Activated T-helper 17 cell treated with anti-CD3 and anti-CD28 coated beads, Interleukin-2, amount 50 U/mL, for 72 hours (primary cell): ENCODE data around the gene CCS. TPM values are rescaled to one million over a fixed set of nuclear protein-coding genes. Genes with fewer than 3 reads are reported as not detected.
"Not testable (repeated sequence)": the region's sequence is repeated elsewhere in the genome, so short reads cannot be mapped to it uniquely, and the experiment has no call there.

Source experiments
- ATAC-seq: fragments of 150-1000 bp; cut with Tn5 transposase; replicated peaks from 2 replicates; pipeline ENCODE4 v1.10.0; 2021; ENCODE audit warnings: mild to moderate bottlenecking, moderate library complexity
- H3K27ac Mint-ChIP-seq: one replicate; pipeline ENCODE4 v1.8.0; 2022; ENCODE audit warnings: mixed read lengths
- H3K27me3 Mint-ChIP-seq: one replicate; pipeline ENCODE4 v1.8.0; 2022; ENCODE audit warnings: mixed read lengths
- H3K36me3 Mint-ChIP-seq: one replicate; pipeline ENCODE4 v1.8.0; 2022; ENCODE audit warnings: low read depth, mild to moderate bottlenecking, mixed read lengths
- H3K4me1 Mint-ChIP-seq: one replicate; pipeline ENCODE4 v1.8.0; 2022; ENCODE audit warnings: mixed read lengths
- H3K4me3 Mint-ChIP-seq: one replicate; pipeline ENCODE4 v1.8.0; 2022; ENCODE audit warnings: mild to moderate bottlenecking, mixed read lengths
- H3K9me3 Mint-ChIP-seq: one replicate; pipeline ENCODE4 v1.8.0; 2022; ENCODE audit warnings: mixed read lengths
- total RNA-seq, 2 donors: library from RNA; stranded (reverse); gene quantifications; one replicate each; pipeline ENCODE4 v1.2.3, GENCODE V29; 2022

CCS gene
- total RNA-seq, 2 donors from 2014 or later: 27.5 to 35.1 TPM

DNA sequence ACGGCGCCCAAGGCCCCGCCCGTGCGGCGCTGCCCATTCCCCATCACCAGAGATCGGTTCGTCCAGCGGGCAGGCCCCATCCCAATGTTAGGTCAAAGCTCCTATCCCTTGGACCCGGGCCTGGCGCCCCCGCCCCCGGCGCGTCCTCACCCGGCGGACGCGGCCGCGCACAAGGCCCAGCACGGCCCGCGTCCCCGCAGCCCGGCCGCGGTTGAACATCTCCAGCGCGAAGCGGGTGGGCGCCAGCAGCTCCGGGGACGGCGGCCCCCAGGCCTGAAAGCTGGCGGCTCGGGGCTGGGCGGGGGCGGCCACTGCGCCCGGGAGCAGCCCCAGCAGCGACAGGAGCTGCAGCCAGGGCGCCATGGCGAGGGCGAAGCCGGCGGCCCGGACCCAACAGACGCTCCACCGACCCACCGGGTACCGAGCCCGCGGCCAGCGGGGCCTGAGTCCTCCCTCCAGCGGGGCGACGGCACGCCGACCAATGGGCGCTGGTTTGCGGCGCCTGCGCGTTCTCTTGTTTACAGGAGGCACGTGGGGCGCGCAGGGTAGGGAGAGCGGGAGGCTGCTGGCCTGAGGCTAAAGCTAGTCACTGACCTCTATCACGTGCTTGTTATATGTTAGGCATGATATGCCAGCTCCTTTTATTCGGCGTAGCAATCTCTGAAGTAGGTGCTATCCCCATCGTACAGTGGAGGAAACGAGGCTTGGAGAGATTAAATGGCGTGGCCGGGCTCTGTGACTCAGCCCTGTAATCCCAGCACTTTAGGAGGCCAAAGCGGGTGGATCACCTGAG is 24.7 kb upstream of the CCS start, which contains the start of gene CTSF:
TSS of gene CTSF (minus strand) at position 483 of the 793 bp plus-strand sequence. CDS start at position 363, 120 bp downstream.
- no peaks in the 10 kb centered on the region for H3K27me3 Mint-ChIP-seq
- peak; percentile 99 for ATAC-seq
- H3K36me3 Mint-ChIP-seq: no peaks in the 10 kb centered on the region
- H3K27ac Mint-ChIP-seq: peak within 1 kb of the TSS; percentile 61
- peak within 1 kb of the TSS; percentile 80 for H3K4me3 Mint-ChIP-seq
- no peaks in the 10 kb centered on the region for H3K9me3 Mint-ChIP-seq
- no peaks in the 10 kb centered on the region for H3K4me1 Mint-ChIP-seq

DNA sequence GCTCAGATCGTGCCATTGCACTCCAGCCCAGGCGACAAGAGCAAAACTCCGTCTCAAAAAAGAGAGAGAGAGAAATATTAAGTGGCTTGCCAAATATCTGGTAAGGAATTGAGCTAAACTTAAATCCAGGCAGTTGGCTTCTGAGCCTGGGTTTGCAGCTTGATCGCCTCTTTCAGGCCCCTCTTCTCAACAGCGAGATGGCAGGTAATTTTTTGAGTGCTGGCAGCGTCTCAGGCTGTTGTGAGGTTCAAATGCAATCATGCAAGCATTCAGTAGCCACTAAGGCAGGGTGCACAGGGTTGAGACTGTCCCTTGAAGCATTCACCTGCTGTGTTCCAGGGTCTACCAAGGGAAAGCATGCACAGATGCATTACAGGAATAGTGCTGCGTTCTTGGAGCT is 23.9 kb upstream of the CCS start:
- Mint-ChIP-seq H3K4me3 (peak overlapping the region; percentile 80), H3K4me1 (no peaks in the 10 kb centered on the region), H3K9me3 (no peaks in the 10 kb centered on the region), H3K27ac (no peak overlapping the region), H3K36me3 (no peaks in the 10 kb centered on the region), H3K27me3 (peaks cover 5% of the 10 kb centered on the region)
- no peak for ATAC-seq

DNA sequence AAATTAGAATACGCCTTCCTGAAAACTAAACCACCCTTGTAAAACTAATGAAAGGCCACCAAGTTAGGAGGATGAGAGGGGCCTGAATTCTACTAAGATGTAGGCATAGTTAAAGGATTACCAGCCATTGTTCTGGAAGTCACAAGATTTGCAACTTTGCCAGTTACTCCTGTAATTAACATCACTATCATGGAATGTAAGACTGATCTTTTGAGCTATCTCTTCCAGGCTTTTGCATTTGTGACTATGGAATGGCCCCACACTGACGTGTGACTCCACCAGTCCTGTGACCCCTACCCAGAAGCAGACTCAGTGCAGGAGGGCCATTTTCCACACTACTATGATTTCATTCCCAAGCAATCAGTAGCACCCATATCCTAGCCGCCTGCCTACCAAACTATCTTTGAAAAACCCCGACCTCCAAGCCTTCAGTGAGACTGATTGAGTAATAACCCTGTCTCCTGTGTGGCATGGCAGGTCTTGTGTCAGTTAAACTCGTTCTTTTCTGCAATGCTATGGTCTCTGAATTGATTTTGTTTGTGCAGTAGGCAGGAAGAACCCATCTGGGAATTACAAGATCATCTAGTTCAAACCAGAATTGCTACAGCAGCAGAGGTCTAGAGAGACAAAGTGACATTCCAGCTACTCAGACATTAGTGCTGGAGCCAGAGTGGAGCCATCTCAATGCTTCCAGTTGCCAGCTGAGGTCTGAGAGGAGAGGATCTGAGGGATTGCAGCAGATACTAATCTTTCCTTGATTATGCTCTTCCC is 22.7 kb upstream of the CCS start:
- Mint-ChIP-seq H3K36me3 (no peaks in the 10 kb centered on the region), H3K4me3 (no peak overlapping the region), H3K27ac (no peak overlapping the region), H3K4me1 (no peaks in the 10 kb centered on the region), H3K27me3 (peaks cover 16% of the 10 kb centered on the region), H3K9me3 (no peaks in the 10 kb centered on the region)
- no peak for ATAC-seq

DNA sequence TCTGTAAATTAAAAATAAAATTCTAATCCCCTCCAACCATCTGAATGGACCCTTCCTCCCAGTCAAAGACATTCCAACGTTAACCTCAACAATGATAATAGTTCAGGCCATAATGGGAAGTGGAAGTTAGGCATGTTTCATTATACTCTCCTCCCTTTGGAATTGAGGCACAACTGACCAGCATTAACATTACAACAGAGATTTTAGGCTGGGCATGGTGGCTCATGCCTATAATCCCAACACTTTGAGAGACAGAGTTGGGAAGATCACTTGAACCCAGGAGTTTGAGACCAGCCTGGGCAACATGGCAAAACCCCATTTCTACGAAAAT is 22.2 kb upstream of the CCS start:
- Mint-ChIP-seq H3K4me3 (no peak overlapping the region), H3K9me3 (no peaks in the 10 kb centered on the region), H3K27me3 (peaks cover 18% of the 10 kb centered on the region), H3K36me3 (no peaks in the 10 kb centered on the region), H3K4me1 (no peaks in the 10 kb centered on the region), H3K27ac (no peak overlapping the region)
- no peak for ATAC-seq

DNA sequence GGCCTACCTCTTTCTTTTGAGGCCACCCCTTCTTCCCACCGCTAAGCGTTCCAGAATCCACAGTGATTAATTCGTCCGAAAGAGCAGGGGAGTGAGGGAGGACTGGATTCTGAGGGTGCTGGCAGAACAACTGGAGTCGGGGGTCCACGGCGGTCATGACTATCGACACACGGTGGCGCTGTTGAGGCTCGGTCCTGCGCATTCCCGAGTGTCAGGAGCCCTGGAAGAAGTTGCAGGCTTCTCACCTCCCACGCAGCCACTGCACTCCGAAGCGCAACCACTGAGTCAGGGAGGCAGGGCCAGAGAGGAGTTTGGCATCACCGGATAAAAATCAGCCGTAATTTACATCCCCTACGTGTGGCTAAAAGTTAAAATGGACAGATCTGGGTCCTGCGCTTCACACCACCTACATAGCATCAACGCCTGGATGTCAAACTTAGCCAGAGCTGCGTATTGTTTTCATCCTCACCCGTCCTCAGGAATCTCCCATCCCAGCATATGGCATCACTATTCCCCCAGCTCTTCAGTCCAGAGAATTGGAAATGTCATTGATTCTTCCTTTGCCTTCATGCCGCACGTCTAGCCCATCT is 13.9 kb upstream of the CCS start:
- Mint-ChIP-seq H3K27ac (no peak overlapping the region), H3K4me3 (peak overlapping the region; percentile 36)

DNA sequence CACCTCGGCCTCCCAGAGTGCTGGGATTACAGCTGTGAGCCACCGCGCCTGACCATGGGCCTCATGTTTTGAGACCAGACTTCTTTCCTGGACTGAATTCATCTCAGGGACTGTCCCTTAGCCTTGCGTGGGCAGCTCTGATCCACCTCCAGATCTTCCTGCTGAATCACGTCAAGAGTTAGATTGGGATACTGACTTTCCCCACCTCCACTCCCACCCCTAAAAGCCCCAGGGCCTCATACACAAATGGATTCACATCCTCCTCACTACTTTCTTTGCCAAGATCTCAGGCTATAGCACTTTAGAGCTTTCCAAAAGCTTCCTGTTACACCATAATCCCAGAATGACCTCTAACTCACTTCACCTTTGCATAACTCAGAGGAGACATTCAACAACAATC is 12.2 kb upstream of the CCS start:
- H3K36me3 Mint-ChIP-seq: no peaks in the 10 kb centered on the region
- peaks cover 21% of the 10 kb centered on the region for H3K4me1 Mint-ChIP-seq
- no peaks in the 10 kb centered on the region for H3K27me3 Mint-ChIP-seq
- H3K4me3 Mint-ChIP-seq: peak overlapping the region; percentile 32
- peak; percentile 68 for ATAC-seq
- peak overlapping the region; percentile 73 for H3K27ac Mint-ChIP-seq
- peaks cover 3% of the 10 kb centered on the region for H3K9me3 Mint-ChIP-seq

More for the DNA sequence above, 13.9 kb upstream of the CCS start:
- Mint-ChIP-seq H3K4me1 (peaks cover 21% of the 10 kb centered on the region), H3K9me3 (peaks cover 3% of the 10 kb centered on the region), H3K36me3 (no peaks in the 10 kb centered on the region), H3K27me3 (peaks cover 13% of the 10 kb centered on the region)
- ATAC-seq: peak; percentile 95

DNA sequence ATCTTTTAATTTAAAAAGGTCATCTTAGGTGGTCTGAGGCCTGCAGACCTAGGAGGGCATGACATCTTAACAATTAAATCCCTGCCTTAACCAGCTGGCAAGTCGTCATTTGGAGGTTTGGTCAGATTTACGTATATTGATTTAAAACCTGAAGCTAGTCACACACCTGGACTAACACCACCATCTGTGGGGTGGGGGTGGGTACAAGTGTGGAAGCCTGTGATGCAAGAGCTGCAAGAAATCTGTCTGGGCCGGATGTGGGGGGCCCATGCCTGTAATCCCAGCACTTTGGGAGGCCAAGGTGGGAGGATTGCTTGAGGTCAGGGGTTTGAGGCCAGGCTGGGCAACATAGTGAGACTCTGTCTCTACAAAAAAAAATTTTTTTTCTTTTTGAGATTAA is 11.7 kb upstream of the CCS start:
- H3K36me3 Mint-ChIP-seq: no peaks in the 10 kb centered on the region
- peak overlapping the region; percentile 32 for H3K4me3 Mint-ChIP-seq
- peaks cover 3% of the 10 kb centered on the region for H3K9me3 Mint-ChIP-seq
- peak overlapping the region; percentile 73 for H3K27ac Mint-ChIP-seq
- H3K27me3 Mint-ChIP-seq: no peaks in the 10 kb centered on the region
- peaks cover 21% of the 10 kb centered on the region for H3K4me1 Mint-ChIP-seq
- no peak for ATAC-seq

DNA sequence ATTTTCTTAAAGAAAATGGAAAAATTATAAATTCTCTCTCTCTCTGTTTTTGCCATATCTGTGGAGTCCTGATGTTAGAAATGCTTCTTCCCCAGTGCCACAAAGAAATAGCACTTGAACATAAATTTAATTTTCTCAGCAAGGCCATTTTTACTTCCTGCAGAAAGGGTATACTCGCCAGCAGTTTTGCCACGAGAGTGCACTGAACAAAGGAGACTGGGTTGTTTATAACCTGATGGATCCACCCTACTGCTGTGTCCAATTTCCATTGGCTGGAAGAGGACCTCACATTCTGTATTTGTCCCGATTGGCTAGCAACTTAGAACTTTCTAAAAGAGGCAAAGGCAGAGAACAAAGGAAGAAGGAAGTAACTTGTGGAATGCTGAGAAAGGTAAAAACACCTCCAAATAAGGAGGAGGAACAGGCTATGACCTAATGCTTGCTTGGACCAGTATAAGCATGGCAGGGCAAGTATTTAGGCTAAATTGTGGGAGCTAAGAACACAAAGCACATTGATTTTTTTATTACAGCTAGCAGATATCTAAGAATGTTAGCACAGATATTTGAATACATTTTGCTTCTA is 10.3 kb upstream of the CCS start:
- H3K4me3 Mint-ChIP-seq, H3K9me3 Mint-ChIP-seq, H3K27me3 Mint-ChIP-seq, ATAC-seq, H3K27ac Mint-ChIP-seq, H3K36me3 Mint-ChIP-seq: not testable (repeated sequence)
- peaks cover 21% of the 10 kb centered on the region for H3K4me1 Mint-ChIP-seq

DNA sequence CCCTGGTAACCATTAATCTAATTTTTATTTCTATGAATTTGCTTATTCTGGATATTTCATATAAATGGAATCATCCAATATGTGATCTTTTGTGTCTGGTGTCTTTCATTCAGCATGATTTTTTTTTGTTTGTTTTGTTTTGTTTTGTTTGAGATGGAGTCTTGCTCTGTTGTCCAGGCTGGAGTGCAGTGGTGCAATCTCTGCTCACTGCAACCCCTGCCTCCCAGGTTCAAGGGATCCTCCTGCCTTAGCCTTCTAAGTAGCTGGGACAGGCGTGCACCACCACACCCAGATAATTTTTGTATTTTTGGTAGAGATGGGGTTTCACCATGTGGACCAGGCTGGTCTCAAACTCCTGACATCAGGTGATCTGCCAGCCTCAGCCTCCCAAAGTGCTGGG is 7.5 kb upstream of the CCS start:
- H3K9me3 Mint-ChIP-seq, H3K4me3 Mint-ChIP-seq, H3K27ac Mint-ChIP-seq, H3K4me1 Mint-ChIP-seq, ATAC-seq, H3K27me3 Mint-ChIP-seq, H3K36me3 Mint-ChIP-seq: not testable (repeated sequence)

DNA sequence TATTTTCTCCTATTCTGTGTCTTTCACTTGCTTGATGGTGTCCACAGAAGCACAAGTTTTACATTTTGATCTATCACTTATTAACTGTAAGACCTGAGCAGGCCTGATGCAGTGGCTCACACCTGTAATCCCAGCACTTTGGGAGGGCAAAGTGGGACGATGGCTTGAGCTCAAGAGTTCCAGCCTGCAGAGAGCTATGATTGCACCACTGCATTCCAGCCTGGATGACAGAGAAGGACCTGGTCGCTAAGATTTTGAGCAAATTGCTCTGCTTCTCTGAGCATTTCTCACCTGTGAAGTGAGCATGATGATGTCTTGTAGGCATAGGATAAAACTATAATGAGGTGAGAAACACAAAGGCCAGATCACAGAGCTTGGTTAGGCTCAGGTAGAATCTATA is 6.8 kb upstream of the CCS start:
- H3K27me3 Mint-ChIP-seq: no peaks in the 10 kb centered on the region
- peaks cover 3% of the 10 kb centered on the region for H3K9me3 Mint-ChIP-seq
- no peak for ATAC-seq
- no peak overlapping the region for H3K27ac Mint-ChIP-seq
- H3K36me3 Mint-ChIP-seq: no peaks in the 10 kb centered on the region
- H3K4me1 Mint-ChIP-seq: peaks cover 1% of the 10 kb centered on the region
- no peak overlapping the region for H3K4me3 Mint-ChIP-seq

DNA sequence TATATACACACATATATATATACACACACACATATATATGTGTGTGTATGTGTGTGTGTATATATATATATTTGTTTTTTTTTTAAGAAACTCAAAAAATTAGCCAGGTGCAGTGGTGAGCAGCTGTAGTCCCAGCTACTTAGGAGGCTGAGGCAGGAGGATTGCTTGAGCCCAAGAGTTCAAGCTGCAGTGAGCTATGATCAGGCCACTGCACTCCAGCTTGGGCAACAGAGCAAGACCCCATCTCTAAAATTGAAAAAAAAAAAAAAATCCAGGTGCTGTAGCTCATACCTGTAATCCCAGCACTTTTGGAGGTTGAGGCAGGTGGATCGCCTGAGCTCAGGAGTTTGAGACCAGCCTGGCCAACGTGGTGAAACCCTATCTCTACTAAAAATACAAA is 3.7 kb upstream of the CCS start:
- H3K9me3 Mint-ChIP-seq: not testable (repeated sequence)

DNA sequence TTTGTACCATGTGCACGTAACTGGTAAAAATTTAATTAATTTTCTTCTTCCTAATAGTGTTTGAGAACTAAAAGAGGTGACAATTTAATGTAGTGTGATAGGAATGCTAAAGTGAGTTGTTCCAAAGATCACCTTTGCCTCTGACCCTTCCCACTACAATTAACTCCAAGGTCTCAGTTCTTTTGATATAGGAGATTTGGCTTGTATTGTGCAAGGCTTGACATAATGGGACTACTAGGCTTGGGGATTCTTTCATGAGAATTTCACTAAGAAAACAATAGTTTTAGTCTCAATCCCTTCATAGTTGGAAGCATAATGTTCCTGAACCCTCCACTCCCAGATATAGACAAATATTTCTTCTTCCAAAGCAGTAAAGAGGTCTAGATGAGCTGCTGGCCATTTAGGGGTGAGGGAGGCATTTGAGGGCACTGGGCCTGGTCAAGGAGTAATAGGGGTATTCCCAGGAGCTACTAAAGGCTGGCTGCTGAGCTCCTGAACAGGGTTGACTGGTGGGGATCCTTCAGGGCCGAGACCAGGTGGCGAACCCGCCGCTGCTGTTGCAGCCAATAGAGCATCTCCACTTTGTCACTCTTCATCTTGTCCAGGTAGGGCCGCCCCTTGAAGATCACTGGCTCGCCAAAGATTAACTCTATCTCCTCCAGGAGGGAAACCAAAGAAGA is 2.8 kb upstream of the CCS start:
- peaks cover 8% of the 10 kb centered on the region for H3K36me3 Mint-ChIP-seq
- no peak for ATAC-seq
- H3K4me3 Mint-ChIP-seq: no peak overlapping the region
- H3K9me3 Mint-ChIP-seq: no peaks in the 10 kb centered on the region
- no peaks in the 10 kb centered on the region for H3K27me3 Mint-ChIP-seq
- no peak overlapping the region for H3K27ac Mint-ChIP-seq
- peaks cover 9% of the 10 kb centered on the region for H3K4me1 Mint-ChIP-seq

More for the DNA sequence above, 3.7 kb upstream of the CCS start:
- ATAC-seq, H3K36me3 Mint-ChIP-seq, H3K4me1 Mint-ChIP-seq, H3K27me3 Mint-ChIP-seq, H3K4me3 Mint-ChIP-seq, H3K27ac Mint-ChIP-seq: not testable (repeated sequence)

DNA sequence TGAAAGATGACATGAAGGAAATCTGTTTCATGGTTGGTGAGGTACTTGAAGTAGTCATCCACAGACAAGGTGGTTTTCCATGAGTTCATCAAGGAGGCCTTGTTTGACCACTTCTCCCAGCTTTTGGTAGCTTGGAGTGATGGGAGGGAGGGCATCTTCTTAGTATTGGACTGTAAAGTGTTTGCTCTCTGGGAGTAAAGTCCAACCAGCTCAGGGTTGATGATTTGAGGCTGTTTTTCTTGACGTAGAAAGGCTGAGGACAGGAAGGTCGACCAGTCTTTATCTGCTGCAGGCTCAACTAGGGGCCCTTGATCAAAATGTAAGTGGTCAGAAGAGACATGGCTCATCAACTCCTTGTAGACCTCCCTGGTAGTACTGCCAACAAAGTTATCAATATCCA is 1.8 kb upstream of the CCS start:
- H3K4me3 Mint-ChIP-seq: peak overlapping the region; percentile 100
- peaks cover 14% of the 10 kb centered on the region for H3K4me1 Mint-ChIP-seq
- H3K27me3 Mint-ChIP-seq: no peaks in the 10 kb centered on the region
- no peaks in the 10 kb centered on the region for H3K9me3 Mint-ChIP-seq
- peaks cover 8% of the 10 kb centered on the region for H3K36me3 Mint-ChIP-seq
- no peak for ATAC-seq
- no peak overlapping the region for H3K27ac Mint-ChIP-seq

DNA sequence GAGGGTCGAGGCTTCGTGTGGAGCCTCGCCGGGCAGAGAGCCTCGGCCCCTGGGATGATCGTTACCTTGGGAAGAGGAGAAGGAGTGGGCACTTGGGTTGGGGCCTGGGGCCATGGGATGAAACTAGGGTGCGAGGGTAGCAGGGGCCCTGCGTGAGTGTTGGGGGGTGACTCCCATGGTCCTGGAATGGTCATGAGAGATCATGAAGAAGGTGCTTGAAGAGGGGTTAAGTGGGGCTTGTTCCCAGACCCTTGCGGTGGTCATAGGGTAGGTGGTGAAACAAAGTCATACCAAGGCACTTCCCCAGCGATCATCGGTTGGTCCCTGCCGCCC is 284 bp downstream of the CCS start:
- no peaks in the 10 kb centered on the region for H3K9me3 Mint-ChIP-seq
- peak overlapping the region; percentile 99 for H3K27ac Mint-ChIP-seq
- H3K36me3 Mint-ChIP-seq: peaks cover 8% of the 10 kb centered on the region
- peak overlapping the region; percentile 100 for H3K4me3 Mint-ChIP-seq
- no peak for ATAC-seq
- peaks cover 14% of the 10 kb centered on the region for H3K4me1 Mint-ChIP-seq
- H3K27me3 Mint-ChIP-seq: no peaks in the 10 kb centered on the region
